HG02970 (cell line): ENCODE results near the gene MISP3.

Experiments
- ATAC-seq: cut with Tn5 transposase; IDR thresholded peaks from one replicate; pipeline ENCODE4 v1.9.1; 2021; ENCODE audit warnings: mild to moderate bottlenecking, moderate library complexity, moderate number of reproducible peaks; ENCODE audit not compliant: unreplicated experiment, low FRiP score

Gene MISP3

GRCh38 chr19:14101003-14101545, 28.5 kb downstream of the MISP3 start:
- ATAC-seq = no peak

GRCh38 chr19:14102102-14102696, 29.6 kb downstream of the MISP3 start:
- ATAC-seq = no peak

GRCh38 chr19:14102756-14103155, 30.2 kb downstream of the MISP3 start:
- ATAC-seq = no peak

GRCh38 chr19:14103310-14103709, 30.7 kb downstream of the MISP3 start:
- no peak for ATAC-seq

- ATAC-seq = no peak
Observed at GRCh38 chr19:14105680-14106079, 33.1 kb downstream of the MISP3 start.

- ATAC-seq = no peak
Observed at GRCh38 chr19:14106840-14107239, 34.3 kb downstream of the MISP3 start.

GRCh38 chr19:14107581-14108461, 35.2 kb downstream of the MISP3 start:
- no peak for ATAC-seq

GRCh38 chr19:14110650-14111049, 38.1 kb downstream of the MISP3 start:
- no peak for ATAC-seq

GRCh38 chr19:14111486-14111885, 38.9 kb downstream of the MISP3 start:
- no peak for ATAC-seq

GRCh38 chr19:14112051-14112808, 39.6 kb downstream of the MISP3 start:
- ATAC-seq = no peak

- ATAC-seq = no peak
Observed at GRCh38 chr19:14112809-14113385, 40.3 kb downstream of the MISP3 start.

- ATAC-seq = no peak
Observed at GRCh38 chr19:14113762-14114414, 41.3 kb downstream of the MISP3 start.

- no peak for ATAC-seq
Observed at GRCh38 chr19:14114439-14114838, 41.9 kb downstream of the MISP3 start.

GRCh38 chr19:14114854-14115253, 42.3 kb downstream of the MISP3 start:
- no peak for ATAC-seq

GRCh38 chr19:14115756-14116155, 43.2 kb downstream of the MISP3 start:
- no peak for ATAC-seq

- no peak for ATAC-seq
Observed at GRCh38 chr19:14116525-14116917, 43.9 kb downstream of the MISP3 start.

- no peak for ATAC-seq
Observed at GRCh38 chr19:14116918-14117578, 44.5 kb downstream of the MISP3 start.

GRCh38 chr19:14117668-14118164, 45.1 kb downstream of the MISP3 start, which contains the start of gene PRKACA:
Gene PRKACA, minus strand, starts transcription at chr19:14117762. Its CDS starts 215 bp downstream, at chr19:14117547.
- peak; percentile 95 for ATAC-seq
